Measurements from ENCODE around the gene BDH2. TPM values are rescaled to one million over a fixed set of nuclear protein-coding genes. Genes with fewer than 3 reads are reported as not detected.
A peak's percentile ranks its signal among the peaks of the same experiment; 100 is the strongest.

The BDH2 gene
- total and polyA plus RNA-seq, 4 donors, result 44.1 to 120 (median 65.5) TPM

GRCh38 chr4:103095080-103095479 lies 4.6 kb downstream of the BDH2 start:
- Histone ChIP-seq H3K27ac (ENCODE audit: low read depth in 1 of 2, low read length in 2 of 2) (no peak overlapping the region), H3K4me3 (ENCODE audit: low read length in 2 of 2) (no peak overlapping the region), H3K9me3 (ENCODE audit: control insufficient read depth, low read length) (no peaks in the 10 kb centered on the region), H3K4me1 (ENCODE audit: control insufficient read depth in 1 of 2, insufficient read depth in 2 of 2, low read length in 2 of 2) (peaks cover 0 to 4% of the 10 kb centered on the region in 2 donors), H3K36me3 (ENCODE audit: control insufficient read depth in 1 of 2, insufficient read depth in 2 of 2, low read length in 1 of 2) (peaks cover 0 to 3% of the 10 kb centered on the region in 2 donors), H3K27me3 (ENCODE audit: control insufficient read depth in 1 of 2, insufficient read depth in 2 of 2, low read length in 1 of 2) (no peaks in the 10 kb centered on the region)
- intact Hi-C loops (cut with DNase I), result loop anchor here in 1 of 2 donors (5.0 to 10.0 kb wide), 4 partner anchors 48 to 750 kb away; partner anchors contain the start of genes SLC39A8 and UBE2D3
- WGBS, 2 donors, result 85 to 86% methylated on average over 3 of the region's 3 CpGs
- no peak for DNase-seq
- ATAC-seq (ENCODE audit: low FRiP score), result no peak

- DNase-seq (no peak), ATAC-seq (ENCODE audit: low FRiP score) (no peak)
- no peaks in the 10 kb centered on the region for H3K9me3 ChIP-seq (ENCODE audit: control insufficient read depth, low read length)
- no peak overlapping the region for H3K27ac ChIP-seq (ENCODE audit: low read depth in 1 of 2, low read length in 2 of 2)
- peaks cover 5 to 8% of the 10 kb centered on the region in 2 donors for H3K36me3 ChIP-seq (ENCODE audit: control insufficient read depth in 1 of 2, insufficient read depth in 2 of 2, low read length in 1 of 2)
- H3K4me3 ChIP-seq (ENCODE audit: low read length in 2 of 2), result no peak overlapping the region
- H3K27me3 ChIP-seq (ENCODE audit: control insufficient read depth in 1 of 2, insufficient read depth in 2 of 2, low read length in 1 of 2), result no peaks in the 10 kb centered on the region
- intact Hi-C loops (cut with DNase I), result loop anchor here in 1 of 2 donors (10.0 kb wide), 3 partner anchors 267 to 747 kb away; partner anchors contain the start of genes SLC39A8 and UBE2D3
- H3K4me1 ChIP-seq (ENCODE audit: control insufficient read depth in 1 of 2, insufficient read depth in 2 of 2, low read length in 2 of 2), result peaks cover 0 to 4% of the 10 kb centered on the region in 2 donors
These were observed 7.4 kb downstream of the BDH2 start for GRCh38 chr4:103092245-103092644.

GRCh38 chr4:103091601-103092223 lies 7.9 kb downstream of the BDH2 start:
- H3K27me3 ChIP-seq (ENCODE audit: control insufficient read depth in 1 of 2, insufficient read depth in 2 of 2, low read length in 1 of 2), result no peaks in the 10 kb centered on the region
- whole genome bisulfite sequencing, 2 donors, result 31 to 48% methylated on average over 3 of the region's 3 CpGs
- H3K36me3 ChIP-seq (ENCODE audit: control insufficient read depth in 1 of 2, insufficient read depth in 2 of 2, low read length in 1 of 2), result peaks cover 6 to 8% of the 10 kb centered on the region in 2 donors
- intact Hi-C loops (cut with DNase I), result loop anchor here in 1 of 2 donors (10.0 kb wide), 3 partner anchors 267 to 747 kb away; partner anchors contain the start of genes SLC39A8 and UBE2D3
- no peak overlapping the region for H3K4me3 ChIP-seq (ENCODE audit: low read length in 2 of 2)
- DNase-seq (no peak), ATAC-seq (ENCODE audit: low FRiP score) (peak; percentile 31)
- no peaks in the 10 kb centered on the region for H3K9me3 ChIP-seq (ENCODE audit: control insufficient read depth, low read length)
- no peak overlapping the region for H3K27ac ChIP-seq (ENCODE audit: low read depth in 1 of 2, low read length in 2 of 2)
- H3K4me1 ChIP-seq (ENCODE audit: control insufficient read depth in 1 of 2, insufficient read depth in 2 of 2, low read length in 2 of 2), result peaks cover 0 to 4% of the 10 kb centered on the region in 2 donors

GRCh38 chr4:103089481-103089880 lies 10.2 kb downstream of the BDH2 start:
- H3K4me1 ChIP-seq (ENCODE audit: control insufficient read depth in 1 of 2, insufficient read depth in 2 of 2, low read length in 2 of 2), result no peaks in the 10 kb centered on the region
- no peak for DNase-seq
- 92% methylated on average over 2 of the region's 2 CpGs for WGBS, 2 donors
- intact Hi-C loops (cut with DNase I), result no loop called here
- H3K4me3 ChIP-seq (ENCODE audit: low read length in 2 of 2), result no peak overlapping the region
- H3K9me3 ChIP-seq (ENCODE audit: control insufficient read depth, low read length), result no peaks in the 10 kb centered on the region
- H3K36me3 ChIP-seq (ENCODE audit: control insufficient read depth in 1 of 2, insufficient read depth in 2 of 2, low read length in 1 of 2), result peaks cover 11 to 12% of the 10 kb centered on the region in 2 donors
- ATAC-seq (ENCODE audit: low FRiP score), result no peak
- H3K27me3 ChIP-seq (ENCODE audit: control insufficient read depth in 1 of 2, insufficient read depth in 2 of 2, low read length in 1 of 2), result no peaks in the 10 kb centered on the region
- H3K27ac ChIP-seq (ENCODE audit: low read depth in 1 of 2, low read length in 2 of 2), result no peak overlapping the region

- H3K4me1 ChIP-seq (ENCODE audit: control insufficient read depth in 1 of 2, insufficient read depth in 2 of 2, low read length in 2 of 2), result no peaks in the 10 kb centered on the region
- DNase-seq (no peak), ATAC-seq (ENCODE audit: low FRiP score) (no peak)
- no peak overlapping the region for H3K27ac ChIP-seq (ENCODE audit: low read depth in 1 of 2, low read length in 2 of 2)
- peaks cover 11 to 12% of the 10 kb centered on the region in 2 donors for H3K36me3 ChIP-seq (ENCODE audit: control insufficient read depth in 1 of 2, insufficient read depth in 2 of 2, low read length in 1 of 2)
- no peaks in the 10 kb centered on the region for H3K27me3 ChIP-seq (ENCODE audit: control insufficient read depth in 1 of 2, insufficient read depth in 2 of 2, low read length in 1 of 2)
- WGBS, 2 donors, result 38 to 47% methylated on average over 1 of the region's 1 CpG
- intact Hi-C loops (cut with DNase I), result no loop called here
- H3K9me3 ChIP-seq (ENCODE audit: control insufficient read depth, low read length), result no peaks in the 10 kb centered on the region
- no peak overlapping the region for H3K4me3 ChIP-seq (ENCODE audit: low read length in 2 of 2)
These were observed 13.1 kb downstream of the BDH2 start for GRCh38 chr4:103086551-103086950.

- Histone ChIP-seq H3K36me3 (ENCODE audit: control insufficient read depth in 1 of 2, insufficient read depth in 2 of 2, low read length in 1 of 2) (peaks cover 11 to 12% of the 10 kb centered on the region in 2 donors), H3K4me3 (ENCODE audit: low read length in 2 of 2) (no peak overlapping the region), H3K9me3 (ENCODE audit: control insufficient read depth, low read length) (no peaks in the 10 kb centered on the region), H3K27me3 (ENCODE audit: control insufficient read depth in 1 of 2, insufficient read depth in 2 of 2, low read length in 1 of 2) (no peaks in the 10 kb centered on the region), H3K27ac (ENCODE audit: low read depth in 1 of 2, low read length in 2 of 2) (no peak overlapping the region), H3K4me1 (ENCODE audit: control insufficient read depth in 1 of 2, insufficient read depth in 2 of 2, low read length in 2 of 2) (no peaks in the 10 kb centered on the region)
- intact Hi-C loops (cut with DNase I), result no loop called here
- WGBS, 2 donors, result 92 to 95% methylated on average over 2 of the region's 2 CpGs
- ATAC-seq (ENCODE audit: low FRiP score) (no peak), DNase-seq (no peak)
These were observed 14.0 kb downstream of the BDH2 start for GRCh38 chr4:103085555-103086196.

GRCh38 chr4:103079621-103080020 lies 20.0 kb downstream of the BDH2 start:
- peaks cover 0 to 5% of the 10 kb centered on the region in 2 donors for H3K4me1 ChIP-seq (ENCODE audit: control insufficient read depth in 1 of 2, insufficient read depth in 2 of 2, low read length in 2 of 2)
- WGBS, 2 donors, result 96 to 97% methylated on average over 1 of the region's 1 CpG
- no peaks in the 10 kb centered on the region for H3K27me3 ChIP-seq (ENCODE audit: control insufficient read depth in 1 of 2, insufficient read depth in 2 of 2, low read length in 1 of 2)
- H3K27ac ChIP-seq (ENCODE audit: low read depth in 1 of 2, low read length in 2 of 2), result no peak overlapping the region
- H3K36me3 ChIP-seq (ENCODE audit: control insufficient read depth in 1 of 2, insufficient read depth in 2 of 2, low read length in 1 of 2), result no peaks in the 10 kb centered on the region
- intact Hi-C loops (cut with DNase I), result loop anchor here (5.0 kb wide), 1 partner anchor 62 kb away; the partner anchor contains the start of gene SLC9B1 (in 2 of the 2)
- H3K9me3 ChIP-seq (ENCODE audit: control insufficient read depth, low read length), result no peaks in the 10 kb centered on the region
- ATAC-seq (ENCODE audit: low FRiP score) (no peak), DNase-seq (no peak)
- no peak overlapping the region for H3K4me3 ChIP-seq (ENCODE audit: low read length in 2 of 2)

- Histone ChIP-seq H3K36me3 (ENCODE audit: control insufficient read depth in 1 of 2, insufficient read depth in 2 of 2, low read length in 1 of 2) (no peaks in the 10 kb centered on the region), H3K27ac (ENCODE audit: low read depth in 1 of 2, low read length in 2 of 2) (peak within 1 kb of the TSS; percentile 1 to 38), H3K9me3 (ENCODE audit: control insufficient read depth, low read length) (no peaks in the 10 kb centered on the region), H3K27me3 (ENCODE audit: control insufficient read depth in 1 of 2, insufficient read depth in 2 of 2, low read length in 1 of 2) (no peaks in the 10 kb centered on the region), H3K4me1 (ENCODE audit: control insufficient read depth in 1 of 2, insufficient read depth in 2 of 2, low read length in 2 of 2) (peaks cover 0 to 11% of the 10 kb centered on the region in 2 donors), H3K4me3 (ENCODE audit: low read length in 2 of 2) (peak within 1 kb of the TSS; percentile 44 to 73)
- intact Hi-C loops (cut with DNase I), result loop anchor here (5.0 kb wide), 1 partner anchor 60 kb away; the partner anchor contains the start of gene SLC9B1 (in 2 of the 2)
- no peak for ATAC-seq (ENCODE audit: low FRiP score)
- no peak for DNase-seq
- WGBS, 2 donors, result 20 to 23% methylated on average over 21 of the region's 21 CpGs
These were observed 22.8 kb downstream of the BDH2 start, which contains the start of gene SLC9B2 for GRCh38 chr4:103076747-103077347. Gene SLC9B2 (minus strand): TSS chr4:103076761. CDS start chr4:103067550, 9,211 bp downstream.

All from aorta (tissue), 5 donors.